GM12891 (cell line): ENCODE results near the gene NAV2.

Source experiments
- PAX5 ChIP-seq: IDR thresholded peaks from 2 replicates; pipeline ENCODE4 v1.6.1; 2011; ENCODE audit warnings: low read length, moderate library complexity, mild to moderate bottlenecking; ENCODE audit not compliant: insufficient read depth, severe bottlenecking
- POLR2A ChIP-seq: IDR thresholded peaks from 2 replicates; pipeline ENCODE4 v1.6.1; 2011; ENCODE audit warnings: low read depth, low read length, control low read depth
- POLR2AphosphoS5 ChIP-seq: IDR thresholded peaks from 2 replicates; pipeline ENCODE4 v1.6.1; 2011; ENCODE audit warnings: low read depth, low read length, control low read depth
- POU2F2 ChIP-seq: IDR thresholded peaks from 2 replicates; pipeline ENCODE4 v1.6.1; 2011; ENCODE audit warnings: low read depth, mild to moderate bottlenecking, control low read depth, low read length, moderate library complexity
- SPI1 ChIP-seq: IDR thresholded peaks from 2 replicates; pipeline ENCODE4 v1.6.1; 2011; ENCODE audit warnings: low read depth, low read length, control low read depth
- TAF1 ChIP-seq: IDR thresholded peaks from 2 replicates; pipeline ENCODE4 v1.6.1; 2011; ENCODE audit warnings: low read depth, low read length, control low read depth

DNA sequence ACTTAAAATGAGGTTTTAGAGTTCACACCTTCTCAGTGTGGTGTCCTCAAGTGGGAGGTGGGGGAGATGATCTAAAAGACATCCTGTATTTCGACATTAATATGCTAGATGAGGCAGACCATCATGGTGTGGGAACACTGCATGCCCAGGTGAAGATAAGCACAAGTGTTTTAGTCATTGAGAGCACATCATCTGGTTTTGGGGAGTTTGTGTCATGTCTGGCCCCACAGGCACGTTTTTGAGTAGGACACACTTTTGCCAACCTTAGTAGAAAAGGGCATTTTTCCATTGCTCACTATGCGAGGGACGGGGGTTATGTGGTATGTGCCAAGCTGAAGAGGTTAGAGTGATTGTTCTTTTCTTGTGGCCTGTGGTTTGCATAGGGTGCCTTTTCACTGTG, 258.3 kb downstream of the NAV2 start:
- TF ChIP-seq POLR2A (no peak), POLR2AphosphoS5 (no peak), TAF1 (no peak), POU2F2 (no peak), SPI1 (no peak), PAX5 (no peak)
